Measurements from ENCODE around the gene PDCL3. TPM values are rescaled to one million over a fixed set of nuclear protein-coding genes. Genes with fewer than 3 reads are reported as not detected.

Gene PDCL3
- total RNA-seq, 1 donor from 2014 or later, result 15.0 TPM

DNA sequence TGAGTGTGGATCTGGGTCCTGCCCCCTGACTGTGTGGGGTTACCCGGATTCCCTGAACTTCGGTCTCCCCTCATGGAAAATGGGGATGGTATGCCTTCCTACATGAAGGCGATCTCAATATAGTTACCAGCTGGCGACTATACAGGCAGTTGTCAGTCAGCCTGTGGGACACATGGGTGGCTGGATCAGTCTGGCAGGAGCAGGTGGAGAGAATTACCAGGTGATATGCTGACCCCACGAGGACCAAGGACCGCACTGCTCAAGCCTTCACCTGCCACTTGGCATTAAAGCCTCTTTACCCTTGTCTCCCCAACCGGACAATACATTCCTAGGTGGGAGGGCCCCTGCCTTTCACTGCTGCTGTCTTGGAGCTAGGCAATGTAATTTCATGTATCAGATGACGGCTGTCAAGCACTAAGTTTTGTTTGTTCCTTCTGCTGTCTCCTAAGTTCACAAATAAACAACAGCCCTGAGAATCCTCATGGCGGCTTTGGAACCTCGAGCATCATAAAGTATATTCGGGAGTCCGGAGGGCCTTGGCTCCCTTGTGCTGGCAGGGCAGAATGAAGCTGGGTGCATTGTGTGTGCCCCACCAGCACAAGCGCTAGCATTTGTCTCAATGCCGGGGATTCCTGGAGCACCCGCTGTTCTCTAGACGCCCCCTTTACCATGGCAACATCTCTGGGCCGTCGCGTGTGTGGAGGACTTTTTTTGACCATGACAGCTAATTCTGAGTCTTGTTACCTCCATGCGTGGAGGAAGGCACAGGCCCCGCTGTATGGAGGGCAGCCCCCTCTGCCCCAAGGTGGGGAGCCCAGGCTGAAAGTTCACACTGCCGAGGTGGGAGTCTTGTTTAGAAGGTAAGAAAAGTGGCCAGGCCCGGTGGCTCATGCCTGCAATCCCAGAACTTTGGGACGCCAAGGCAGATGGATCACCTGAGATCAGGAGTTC, 48.6 kb downstream of the PDCL3 start:
- H3K9me3 Mint-ChIP-seq (ENCODE audit: unreplicated experiment), result no peaks in the 10 kb centered on the region
- H3K27me3 Mint-ChIP-seq (ENCODE audit: unreplicated experiment), result peaks cover 2% of the 10 kb centered on the region
- peaks cover 14% of the 10 kb centered on the region for H3K4me1 Mint-ChIP-seq (ENCODE audit: unreplicated experiment)
- no peak overlapping the region for H3K4me3 Mint-ChIP-seq (ENCODE audit: unreplicated experiment)
- TF ChIP-seq, protein P1, sequence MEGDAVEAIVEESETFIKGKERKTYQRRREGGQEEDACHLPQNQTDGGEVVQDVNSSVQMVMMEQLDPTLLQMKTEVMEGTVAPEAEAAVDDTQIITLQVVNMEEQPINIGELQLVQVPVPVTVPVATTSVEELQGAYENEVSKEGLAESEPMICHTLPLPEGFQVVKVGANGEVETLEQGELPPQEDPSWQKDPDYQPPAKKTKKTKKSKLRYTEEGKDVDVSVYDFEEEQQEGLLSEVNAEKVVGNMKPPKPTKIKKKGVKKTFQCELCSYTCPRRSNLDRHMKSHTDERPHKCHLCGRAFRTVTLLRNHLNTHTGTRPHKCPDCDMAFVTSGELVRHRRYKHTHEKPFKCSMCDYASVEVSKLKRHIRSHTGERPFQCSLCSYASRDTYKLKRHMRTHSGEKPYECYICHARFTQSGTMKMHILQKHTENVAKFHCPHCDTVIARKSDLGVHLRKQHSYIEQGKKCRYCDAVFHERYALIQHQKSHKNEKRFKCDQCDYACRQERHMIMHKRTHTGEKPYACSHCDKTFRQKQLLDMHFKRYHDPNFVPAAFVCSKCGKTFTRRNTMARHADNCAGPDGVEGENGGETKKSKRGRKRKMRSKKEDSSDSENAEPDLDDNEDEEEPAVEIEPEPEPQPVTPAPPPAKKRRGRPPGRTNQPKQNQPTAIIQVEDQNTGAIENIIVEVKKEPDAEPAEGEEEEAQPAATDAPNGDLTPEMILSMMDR (IDR thresholded peaks at IDR 0.05; ENCODE audit: unreplicated experiment), result no peak
- no peaks in the 10 kb centered on the region for H3K36me3 Mint-ChIP-seq (ENCODE audit: low read depth, unreplicated experiment)
- DNase-seq (ENCODE audit: low spot score), result no peak
- H3K27ac Mint-ChIP-seq (ENCODE audit: unreplicated experiment), result no peak overlapping the region

DNA sequence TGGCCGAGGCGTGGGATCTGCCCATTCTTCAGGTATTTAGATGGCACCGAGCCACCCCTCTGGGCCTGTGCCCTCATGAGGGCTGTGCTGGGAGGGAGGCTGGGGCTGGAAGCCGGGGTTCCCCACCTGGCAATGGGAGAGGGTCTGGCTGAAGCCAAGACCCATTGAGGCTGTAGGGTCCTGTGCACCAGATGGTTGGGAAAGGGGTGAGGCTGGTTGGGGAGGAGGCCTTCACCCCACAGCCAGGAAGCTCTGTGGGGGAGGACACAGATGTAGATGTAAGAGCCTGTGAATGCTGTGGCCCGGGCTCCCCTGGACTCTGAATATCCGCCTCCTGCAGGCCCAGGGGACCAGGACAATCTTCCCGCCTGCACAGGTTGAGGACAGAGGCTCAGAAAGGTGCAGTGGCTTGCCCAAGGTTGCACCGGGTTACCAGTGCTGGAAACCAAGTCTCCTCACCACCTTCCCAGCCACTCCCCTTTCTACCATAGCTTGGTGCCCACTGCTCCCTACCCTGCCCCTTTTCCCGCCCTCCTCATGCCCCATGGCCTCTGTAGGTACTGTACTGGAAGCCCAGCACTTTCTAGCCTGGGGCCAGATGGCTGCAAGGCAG, 49.7 kb downstream of the PDCL3 start:
- Mint-ChIP-seq H3K36me3 (ENCODE audit: low read depth, unreplicated experiment) (no peaks in the 10 kb centered on the region), H3K9me3 (ENCODE audit: unreplicated experiment) (no peaks in the 10 kb centered on the region)
- TF ChIP-seq, protein P1 (IDR thresholded peaks at IDR 0.05; ENCODE audit: unreplicated experiment), result no peak

DNA sequence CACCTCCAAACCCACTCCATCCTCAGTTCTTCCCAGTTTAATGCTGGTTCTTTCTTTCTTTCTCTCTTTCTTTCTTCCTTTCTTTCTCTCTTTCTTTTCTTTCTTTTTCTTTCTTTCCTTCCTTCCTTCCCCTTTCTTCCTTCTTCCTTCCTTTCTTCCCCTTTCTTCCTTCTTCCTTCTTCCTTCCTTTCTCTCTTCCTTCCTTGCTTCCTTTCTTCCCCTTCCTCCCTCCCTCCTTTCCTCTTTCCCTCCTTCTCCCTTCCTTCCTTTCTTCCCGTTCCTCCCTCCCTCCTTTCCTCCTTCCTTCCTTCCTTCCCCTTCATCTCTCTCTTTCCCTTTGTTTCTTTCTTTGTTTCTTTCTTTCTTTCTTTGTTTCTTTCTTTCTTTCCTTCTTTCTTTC, 50.9 kb downstream of the PDCL3 start:
- Mint-ChIP-seq H3K27ac (ENCODE audit: unreplicated experiment) (no peak overlapping the region), H3K27me3 (ENCODE audit: unreplicated experiment) (peaks cover 2% of the 10 kb centered on the region), H3K4me3 (ENCODE audit: unreplicated experiment) (no peak overlapping the region), H3K36me3 (ENCODE audit: low read depth, unreplicated experiment) (no peaks in the 10 kb centered on the region), H3K4me1 (ENCODE audit: unreplicated experiment) (peaks cover 4% of the 10 kb centered on the region), H3K9me3 (ENCODE audit: unreplicated experiment) (no peaks in the 10 kb centered on the region)
- no peak for DNase-seq (ENCODE audit: low spot score)
- TF ChIP-seq, protein P1 (IDR thresholded peaks at IDR 0.05; ENCODE audit: unreplicated experiment), result no peak

More for the DNA sequence above, 49.7 kb downstream of the PDCL3 start:
- no peak overlapping the region for H3K27ac Mint-ChIP-seq (ENCODE audit: unreplicated experiment)
- H3K4me1 Mint-ChIP-seq (ENCODE audit: unreplicated experiment), result peaks cover 7% of the 10 kb centered on the region
- no peak for DNase-seq (ENCODE audit: low spot score)
- H3K27me3 Mint-ChIP-seq (ENCODE audit: unreplicated experiment), result peaks cover 2% of the 10 kb centered on the region
- H3K4me3 Mint-ChIP-seq (ENCODE audit: unreplicated experiment), result no peak overlapping the region

DNA sequence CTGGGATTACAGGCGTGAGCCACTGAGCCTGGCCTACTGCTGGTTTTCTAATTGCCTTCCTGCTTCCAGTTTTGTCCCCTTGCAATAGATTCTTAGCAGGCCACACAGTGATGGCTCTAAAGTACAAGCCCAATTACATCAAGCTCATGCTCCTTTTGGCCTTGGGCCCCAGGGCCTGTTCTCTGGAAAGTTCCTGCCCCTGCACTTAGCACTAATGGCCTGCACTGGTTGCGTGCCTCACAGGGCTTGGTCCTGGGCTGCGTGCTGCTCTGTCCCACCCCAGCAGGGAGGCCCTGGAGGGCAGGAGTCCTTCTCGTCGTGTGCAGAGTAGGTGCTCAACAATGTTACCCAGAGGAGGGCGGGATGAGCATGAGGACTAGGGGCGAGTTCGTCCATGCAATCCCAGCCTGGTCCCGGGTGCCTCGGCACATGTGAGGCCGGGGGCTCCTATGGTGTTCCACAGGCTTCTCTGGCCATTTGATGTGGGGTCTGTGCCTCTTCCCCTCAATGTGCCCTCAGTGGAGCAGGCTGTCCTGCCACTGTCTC, 51.7 kb downstream of the PDCL3 start:
- DNase-seq (ENCODE audit: low spot score), result no peak
- Mint-ChIP-seq H3K9me3 (ENCODE audit: unreplicated experiment) (no peaks in the 10 kb centered on the region), H3K27ac (ENCODE audit: unreplicated experiment) (no peak overlapping the region), H3K4me3 (ENCODE audit: unreplicated experiment) (no peak overlapping the region), H3K36me3 (ENCODE audit: low read depth, unreplicated experiment) (peaks cover 4% of the 10 kb centered on the region), H3K27me3 (ENCODE audit: unreplicated experiment) (peaks cover 3% of the 10 kb centered on the region), H3K4me1 (ENCODE audit: unreplicated experiment) (no peaks in the 10 kb centered on the region)
- TF ChIP-seq, protein P1 (IDR thresholded peaks at IDR 0.05; ENCODE audit: unreplicated experiment), result no peak

Measured in endothelial cell (in vitro differentiated cells).